Erythroblast (primary cell): ENCODE results near the gene AAR2.

ENCODE experiments used
- GATA1 ChIP-seq: IDR thresholded peaks from 2 replicates; pipeline ENCODE4 v1.6.1; 2011; ENCODE audit warnings: low read depth, mild to moderate bottlenecking, control low read depth, low read length, moderate library complexity
- POLR2A ChIP-seq: IDR thresholded peaks from 2 replicates; pipeline ENCODE4 v1.6.1; 2011; ENCODE audit warnings: mild to moderate bottlenecking, low read length

- TF ChIP-seq POLR2A (no peak), GATA1 (no peak)
Measured at GRCh38 chr20:36237477-36237876, 1.2 kb downstream of the AAR2 start.
